ENCODE data around the gene SYT9. TPM values are rescaled to one million over a fixed set of nuclear protein-coding genes. Genes with fewer than 3 reads are reported as not detected.

The SYT9 gene
- total RNA-seq, 1 donor from 2014 or later: not detected

DNA sequence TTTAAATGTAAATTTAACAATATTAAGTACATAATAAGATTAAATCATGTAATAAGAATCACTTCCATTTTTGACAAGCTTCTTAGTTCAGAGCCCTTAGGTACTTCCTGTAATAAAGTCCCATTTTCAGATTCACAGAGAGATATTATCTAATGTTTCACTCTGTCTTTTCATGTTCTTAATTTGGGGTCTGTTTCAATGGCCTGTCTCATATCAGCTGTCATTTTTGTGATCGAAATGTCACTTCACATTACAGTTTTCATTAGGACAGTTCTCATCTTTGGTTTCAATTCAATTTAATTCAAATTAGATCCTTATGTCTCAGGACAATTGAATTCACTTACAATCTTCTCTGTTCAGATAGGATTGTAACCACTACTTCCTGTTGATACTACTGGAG is 211.0 kb downstream of the SYT9 start:
- FAIRE-seq (no peak), DNase-seq (ENCODE audit: low read depth) (no peak)
- Histone ChIP-seq H3K4me3 (ENCODE audit: low read depth, low read length) (no peak overlapping the region), H3K36me3 (ENCODE audit: control insufficient read depth, insufficient read depth, low read length) (no peaks in the 10 kb centered on the region), H3K27me3 (ENCODE audit: control insufficient read depth, insufficient read depth, low read length) (no peaks in the 10 kb centered on the region)
- TF ChIP-seq, protein P1, sequence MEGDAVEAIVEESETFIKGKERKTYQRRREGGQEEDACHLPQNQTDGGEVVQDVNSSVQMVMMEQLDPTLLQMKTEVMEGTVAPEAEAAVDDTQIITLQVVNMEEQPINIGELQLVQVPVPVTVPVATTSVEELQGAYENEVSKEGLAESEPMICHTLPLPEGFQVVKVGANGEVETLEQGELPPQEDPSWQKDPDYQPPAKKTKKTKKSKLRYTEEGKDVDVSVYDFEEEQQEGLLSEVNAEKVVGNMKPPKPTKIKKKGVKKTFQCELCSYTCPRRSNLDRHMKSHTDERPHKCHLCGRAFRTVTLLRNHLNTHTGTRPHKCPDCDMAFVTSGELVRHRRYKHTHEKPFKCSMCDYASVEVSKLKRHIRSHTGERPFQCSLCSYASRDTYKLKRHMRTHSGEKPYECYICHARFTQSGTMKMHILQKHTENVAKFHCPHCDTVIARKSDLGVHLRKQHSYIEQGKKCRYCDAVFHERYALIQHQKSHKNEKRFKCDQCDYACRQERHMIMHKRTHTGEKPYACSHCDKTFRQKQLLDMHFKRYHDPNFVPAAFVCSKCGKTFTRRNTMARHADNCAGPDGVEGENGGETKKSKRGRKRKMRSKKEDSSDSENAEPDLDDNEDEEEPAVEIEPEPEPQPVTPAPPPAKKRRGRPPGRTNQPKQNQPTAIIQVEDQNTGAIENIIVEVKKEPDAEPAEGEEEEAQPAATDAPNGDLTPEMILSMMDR (IDR thresholded peaks at IDR 0.05; ENCODE audit: insufficient read depth, low read length, severe bottlenecking): no peak

DNA sequence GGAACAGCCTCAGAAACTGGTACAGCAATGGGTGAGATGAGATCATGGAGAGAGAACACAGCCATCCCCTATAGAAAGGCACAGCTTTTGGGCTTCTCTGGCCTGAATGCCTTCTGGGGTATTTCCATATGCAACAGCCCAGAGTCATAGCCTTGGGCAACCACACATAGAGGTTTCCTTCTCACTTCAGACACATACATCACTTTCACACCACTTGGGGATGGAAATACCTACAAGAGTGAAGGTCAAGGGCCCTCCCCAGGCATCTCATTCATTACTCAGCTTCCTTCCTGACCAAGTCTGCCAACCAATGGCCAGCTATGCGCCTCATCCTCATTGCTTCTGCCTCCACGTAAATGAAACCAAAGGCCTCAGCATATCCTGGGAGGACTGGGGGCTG is 215.9 kb downstream of the SYT9 start:
- TF ChIP-seq, protein P1 (IDR thresholded peaks at IDR 0.05; ENCODE audit: insufficient read depth, low read length, severe bottlenecking): no peak
- Histone ChIP-seq H3K27me3 (ENCODE audit: control insufficient read depth, insufficient read depth, low read length) (no peaks in the 10 kb centered on the region), H3K4me3 (ENCODE audit: low read depth, low read length) (no peak overlapping the region), H3K36me3 (ENCODE audit: control insufficient read depth, insufficient read depth, low read length) (no peaks in the 10 kb centered on the region)
- FAIRE-seq (no peak), DNase-seq (ENCODE audit: low read depth) (peak; percentile 28)

DNA sequence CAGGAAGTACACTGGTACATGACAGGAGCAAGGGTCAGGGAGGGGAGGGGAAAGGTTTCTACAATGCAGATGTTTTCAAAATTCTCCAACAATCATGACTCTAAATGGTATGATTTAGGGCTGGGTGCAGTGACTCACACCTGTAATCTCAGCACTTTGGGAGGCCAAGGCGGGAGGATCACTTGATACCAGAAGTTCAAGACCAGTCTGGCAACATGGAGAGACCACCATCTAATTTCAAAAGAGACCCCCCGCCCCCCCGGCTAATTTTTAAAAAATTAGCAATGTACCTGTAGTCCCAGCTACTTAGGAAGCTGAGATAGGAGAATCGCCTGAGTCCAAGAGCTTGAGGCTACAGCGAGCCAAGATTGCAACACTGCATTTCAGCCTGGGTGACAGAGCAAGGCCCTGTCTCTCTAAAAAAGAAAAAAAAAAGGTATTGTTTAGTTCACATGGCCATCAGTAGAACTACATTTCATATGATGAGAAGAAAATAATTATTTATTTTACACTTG is 217.7 kb downstream of the SYT9 start:
- no peaks in the 10 kb centered on the region for H3K27me3 ChIP-seq (ENCODE audit: control insufficient read depth, insufficient read depth, low read length)
- no peak overlapping the region for H3K4me3 ChIP-seq (ENCODE audit: low read depth, low read length)
- TF ChIP-seq, protein P1 (IDR thresholded peaks at IDR 0.05; ENCODE audit: insufficient read depth, low read length, severe bottlenecking): no peak
- H3K36me3 ChIP-seq (ENCODE audit: control insufficient read depth, insufficient read depth, low read length): no peaks in the 10 kb centered on the region
- no peak for DNase-seq (ENCODE audit: low read depth)
- FAIRE-seq: no peak

DNA sequence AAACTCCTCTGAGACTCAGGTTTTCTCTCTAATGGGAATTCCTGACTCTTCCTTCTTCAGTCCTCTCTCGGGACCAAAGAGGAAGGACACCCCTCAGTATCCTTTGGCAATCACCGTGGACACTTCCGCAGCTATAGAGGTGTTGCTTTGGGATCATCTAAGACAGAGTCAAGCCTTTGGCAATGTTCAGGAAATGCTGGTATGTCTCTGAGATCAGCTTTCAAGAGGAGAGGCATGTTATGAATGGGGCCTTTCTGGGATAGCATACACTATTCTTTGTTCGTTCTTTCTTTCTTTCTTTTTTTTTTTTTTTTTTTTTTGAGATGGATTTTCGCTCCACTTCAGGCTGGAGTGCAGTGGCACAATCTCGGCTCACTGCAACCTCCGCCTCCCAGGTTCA is 219.4 kb downstream of the SYT9 start:
- no peak for FAIRE-seq
- Histone ChIP-seq H3K36me3 (ENCODE audit: control insufficient read depth, insufficient read depth, low read length) (no peaks in the 10 kb centered on the region), H3K27me3 (ENCODE audit: control insufficient read depth, insufficient read depth, low read length) (no peaks in the 10 kb centered on the region), H3K4me3 (ENCODE audit: low read depth, low read length) (no peak overlapping the region)
- TF ChIP-seq, protein P1 (IDR thresholded peaks at IDR 0.05; ENCODE audit: insufficient read depth, low read length, severe bottlenecking): no peak
- DNase-seq (ENCODE audit: low read depth): no peak

DNA sequence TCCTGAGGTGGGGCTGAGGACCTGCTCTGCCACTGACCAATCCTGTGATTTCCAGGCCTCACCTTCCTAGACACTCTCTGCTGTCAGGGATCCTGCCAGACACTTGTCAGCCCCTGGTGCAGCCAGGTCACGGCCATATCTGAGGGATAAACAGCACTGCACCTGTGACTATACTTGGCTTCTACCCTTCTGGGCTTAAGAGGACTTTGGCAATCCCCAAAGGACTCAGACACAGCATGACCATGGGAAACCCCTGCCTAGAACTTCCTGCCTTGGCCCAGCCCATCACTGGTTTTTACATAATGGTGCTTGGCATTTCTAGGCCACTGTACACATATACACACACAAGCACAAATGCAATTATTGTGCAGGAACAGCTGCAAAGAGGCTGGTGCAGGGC is 222.0 kb downstream of the SYT9 start:
- peak; percentile 47 for FAIRE-seq
- DNase-seq (ENCODE audit: low read depth): no peak
- H3K36me3 ChIP-seq (ENCODE audit: control insufficient read depth, insufficient read depth, low read length): no peaks in the 10 kb centered on the region
- no peak overlapping the region for H3K4me3 ChIP-seq (ENCODE audit: low read depth, low read length)
- TF ChIP-seq, protein P1 (IDR thresholded peaks at IDR 0.05; ENCODE audit: insufficient read depth, low read length, severe bottlenecking): no peak
- H3K27me3 ChIP-seq (ENCODE audit: control insufficient read depth, insufficient read depth, low read length): no peaks in the 10 kb centered on the region

DNA sequence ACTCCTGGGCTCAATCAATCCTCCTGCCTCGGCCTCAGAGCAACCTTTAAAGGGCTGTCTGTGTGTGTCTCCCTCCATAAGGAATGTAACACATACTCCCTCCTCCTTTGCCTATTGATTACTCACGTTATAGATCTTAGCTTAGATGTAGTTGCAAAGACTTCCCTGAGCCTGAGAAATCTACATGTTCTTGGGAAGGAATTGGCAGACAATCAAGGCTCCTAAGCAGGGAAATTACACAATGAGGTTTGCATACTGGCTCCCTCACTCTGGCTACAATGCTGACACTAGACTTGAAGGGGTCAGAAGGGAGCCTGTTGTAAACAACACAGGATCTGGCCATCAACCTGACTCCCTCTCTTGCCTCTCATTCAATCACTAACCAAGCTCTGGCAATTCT is 228.4 kb downstream of the SYT9 start:
- FAIRE-seq (no peak), DNase-seq (ENCODE audit: low read depth) (no peak)
- Histone ChIP-seq H3K36me3 (ENCODE audit: control insufficient read depth, insufficient read depth, low read length) (no peaks in the 10 kb centered on the region), H3K4me3 (ENCODE audit: low read depth, low read length) (no peak overlapping the region), H3K27me3 (ENCODE audit: control insufficient read depth, insufficient read depth, low read length) (no peaks in the 10 kb centered on the region)
- TF ChIP-seq, protein P1 (IDR thresholded peaks at IDR 0.05; ENCODE audit: insufficient read depth, low read length, severe bottlenecking): no peak
